Small intestine (tissue), 7 donors: ENCODE data around the gene VWCE. TPM values are rescaled to one million over a fixed set of nuclear protein-coding genes. Genes with fewer than 3 reads are reported as not detected.
"Not testable (repeated sequence)": the region's sequence is repeated elsewhere in the genome, so short reads cannot be mapped to it uniquely, and the experiment has no call there.

Experiments used
- DNase-seq, 2 donors: peaks; one replicate each; pipeline versions ENCODE4 v3.0.0 to v3.0.0-alpha.2; 2013
- FAIRE-seq: peaks from 2 replicates; lab custom pipeline; 2012; peaks lifted over from hg19 to GRCh38; lab: Jason Lieb, UNC
- H3K27ac ChIP-seq, 3 donors: one replicate each; pipeline ENCODE4 v1.5.1; 2013; ENCODE audit warnings: low read length in 2 of 3, mild to moderate bottlenecking in 2 of 3, control low read depth in 1 of 3, inconsistent platforms in 1 of 3, low read depth in 1 of 3, moderate library complexity in 1 of 3
- H3K27me3 ChIP-seq, 3 donors: one replicate each; pipeline ENCODE4 v1.6.1; 2013; ENCODE audit warnings: low read length in 3 of 3, inconsistent platforms in 1 of 3; ENCODE audit not compliant: control insufficient read depth in 3 of 3, insufficient read depth in 3 of 3
- H3K36me3 ChIP-seq, 3 donors: one replicate each; pipeline ENCODE4 v1.6.1; 2013; ENCODE audit warnings: low read length in 3 of 3, inconsistent platforms in 1 of 3, low read depth in 1 of 3, mild to moderate bottlenecking in 1 of 3, moderate library complexity in 1 of 3; ENCODE audit not compliant: control insufficient read depth in 3 of 3, insufficient read depth in 2 of 3
- H3K4me1 ChIP-seq, 3 donors: one replicate each; pipeline ENCODE4 v1.6.1; 2013; ENCODE audit warnings: low read length in 2 of 3, inconsistent platforms in 1 of 3, low read depth in 1 of 3, mild to moderate bottlenecking in 1 of 3, moderate library complexity in 1 of 3; ENCODE audit not compliant: control insufficient read depth in 3 of 3, insufficient read depth in 2 of 3
- H3K4me3 ChIP-seq, 3 donors: one replicate each; pipeline ENCODE4 v1.5.1; 2013; ENCODE audit warnings: low read length in 3 of 3, control low read depth in 1 of 3, inconsistent platforms in 1 of 3, low read depth in 1 of 3, mild to moderate bottlenecking in 1 of 3, moderate library complexity in 1 of 3
- H3K9me3 ChIP-seq, 2 donors: one replicate each; pipeline ENCODE4 v1.6.1; 2013; ENCODE audit warnings: low read depth in 1 of 2, low read length in 1 of 2; ENCODE audit not compliant: control insufficient read depth in 2 of 2, insufficient read depth in 1 of 2
- WGBS, 3 donors: extraction: QIAGEN DNeasy Blood & Tissue Kit; methylation state at CpG; one replicate each; pipeline ENCODE4 v1.1.7; 2013; 5-methylcytosine and 5-hydroxymethylcytosine counted together
- polyA plus RNA-seq, 4 donors: library from polyadenylated mRNA; stranded (reverse) in 3 of 4; unstranded in 1 of 4; fragments of 200-250 nt in 3 of 4; fragments of 120-200 nt in 1 of 4; gene quantifications; one replicate each; pipeline versions ENCODE4 v1.2.1 to v1.2.3, GENCODE V29; 2013
- donor health status: healthy with polysubstance abuse.
- donor health status: control.
- donor health status: control.
- donor health status: Bipolar disorder and iron deficiency.
- donor health status: healthy.

Gene VWCE
- polyA plus RNA-seq, 4 donors: 0.67 to 3.2 (median 2.1) TPM

GRCh38 chr11:61264371-61264770, 30.7 kb downstream of the VWCE start:
- 88 to 91% (median 90%) methylated on average over 6 of the region's 6 CpGs for WGBS, 3 donors
- no peak for FAIRE-seq

GRCh38 chr11:61259363-61259762, 35.8 kb downstream of the VWCE start:
- WGBS, 3 donors: 91 to 94% (median 94%) methylated on average over 6 of the region's 6 CpGs
- FAIRE-seq: no peak
- Histone ChIP-seq H3K36me3 (peaks cover 0 to 15% (median 0%) of the 10 kb centered on the region in 3 donors), H3K4me3 (no peak overlapping the region), H3K9me3 (no peaks in the 10 kb centered on the region), H3K27ac (no peak overlapping the region), H3K4me1 (peaks cover 0 to under 1% (median 0%) of the 10 kb centered on the region in 3 donors), H3K27me3 (no peaks in the 10 kb centered on the region)
- DNase-seq: no peak

More at GRCh38 chr11:61264371-61264770, 30.7 kb downstream of the VWCE start:
- no peak overlapping the region for H3K4me3 ChIP-seq
- H3K9me3 ChIP-seq: no peaks in the 10 kb centered on the region
- DNase-seq: no peak
- peaks cover 0 to 4% (median 0%) of the 10 kb centered on the region in 3 donors for H3K36me3 ChIP-seq
- no peaks in the 10 kb centered on the region for H3K27me3 ChIP-seq
- H3K27ac ChIP-seq: no peak overlapping the region
- peaks cover 0 to 32% (median 7%) of the 10 kb centered on the region in 3 donors for H3K4me1 ChIP-seq

- H3K4me3 ChIP-seq: no peak overlapping the region
- 81 to 87% (median 86%) methylated on average over 8 to 9 of the region's 9 CpGs for WGBS, 3 donors
- H3K27ac ChIP-seq: no peak overlapping the region
- DNase-seq (no peak), FAIRE-seq (no peak)
- no peaks in the 10 kb centered on the region for H3K27me3 ChIP-seq
- H3K9me3 ChIP-seq: no peaks in the 10 kb centered on the region
- peaks cover 0 to 14% (median 0%) of the 10 kb centered on the region in 3 donors for H3K36me3 ChIP-seq
- H3K4me1 ChIP-seq: no peaks in the 10 kb centered on the region
Measured at GRCh38 chr11:61258546-61258945, 36.6 kb downstream of the VWCE start.

GRCh38 chr11:61256710-61257482, 38.2 kb downstream of the VWCE start:
- Histone ChIP-seq H3K9me3 (no peaks in the 10 kb centered on the region), H3K27ac (no peak overlapping the region), H3K27me3 (no peaks in the 10 kb centered on the region), H3K4me3 (no peak overlapping the region), H3K36me3 (peaks cover 0 to 11% (median 0%) of the 10 kb centered on the region in 3 donors), H3K4me1 (no peaks in the 10 kb centered on the region)
- no peak for DNase-seq
- FAIRE-seq: no peak
- WGBS, 3 donors: 90 to 95% (median 93%) methylated on average over 17 to 18 of the region's 18 CpGs

GRCh38 chr11:61254403-61255025, 40.6 kb downstream of the VWCE start:
- no peak for FAIRE-seq

GRCh38 chr11:61252332-61252731, 42.8 kb downstream of the VWCE start:
- FAIRE-seq: not testable (repeated sequence)

More at GRCh38 chr11:61254403-61255025, 40.6 kb downstream of the VWCE start:
- DNase-seq: peak; percentile 73 to 75
- 54 to 56% (median 55%) methylated on average over 12 of the region's 12 CpGs for WGBS, 3 donors
- Histone ChIP-seq H3K36me3 (peaks cover 0 to 11% (median 0%) of the 10 kb centered on the region in 3 donors), H3K4me3 (no peak overlapping the region), H3K27ac (no peak overlapping the region), H3K9me3 (no peaks in the 10 kb centered on the region), H3K4me1 (no peaks in the 10 kb centered on the region), H3K27me3 (no peaks in the 10 kb centered on the region)

GRCh38 chr11:61250796-61251765, 44.0 kb downstream of the VWCE start:
- not testable (repeated sequence) for FAIRE-seq

More at GRCh38 chr11:61252332-61252731, 42.8 kb downstream of the VWCE start:
- not testable (repeated sequence) for H3K9me3 ChIP-seq, DNase-seq, H3K4me1 ChIP-seq, H3K27ac ChIP-seq, H3K27me3 ChIP-seq, H3K36me3 ChIP-seq, H3K4me3 ChIP-seq
- 29 to 67% (median 67%) methylated on average over 1 of the region's 1 CpG for WGBS, 3 donors

GRCh38 chr11:61249201-61249600, 45.9 kb downstream of the VWCE start:
- DNase-seq, H3K4me3 ChIP-seq, FAIRE-seq, H3K36me3 ChIP-seq, H3K27me3 ChIP-seq, H3K4me1 ChIP-seq, H3K9me3 ChIP-seq, H3K27ac ChIP-seq: not testable (repeated sequence)
- WGBS, 3 donors: 81 to 90% (median 88%) methylated on average over 8 of the region's 8 CpGs

More at GRCh38 chr11:61250796-61251765, 44.0 kb downstream of the VWCE start:
- not testable (repeated sequence) for H3K4me3 ChIP-seq, H3K9me3 ChIP-seq, DNase-seq, H3K36me3 ChIP-seq, H3K27ac ChIP-seq, H3K27me3 ChIP-seq, H3K4me1 ChIP-seq
- 71 to 83% (median 77%) methylated on average over 19 to 20 of the region's 20 CpGs for WGBS, 3 donors
